Stimulated activated CD8-positive, alpha-beta memory T cell treated with anti-CD3 and anti-CD28 coated beads, Interleukin-7, amount 100 ng/mL, for 1 hour (primary cell): ENCODE measurements around the gene MLYCD.
"Not testable (repeated sequence)": the region's sequence is repeated elsewhere in the genome, so short reads cannot be mapped to it uniquely, and the experiment has no call there.

Experiments used
- DNase-seq, 2 donors: peaks; one replicate each; pipeline ENCODE4 v3.0.0-alpha.2; 2020; ENCODE audit warnings: low read depth in 2 of 2

MLYCD gene

GRCh38 chr16:83939266-83939855 lies 40.4 kb downstream of the MLYCD start:
- DNase-seq, result no peak

GRCh38 chr16:83940119-83940518 lies 41.2 kb downstream of the MLYCD start:
- no peak for DNase-seq

GRCh38 chr16:83940630-83941378 lies 41.9 kb downstream of the MLYCD start:
- no peak for DNase-seq

- DNase-seq, result not testable (repeated sequence)
Measured at GRCh38 chr16:83941546-83941945, 42.6 kb downstream of the MLYCD start.

GRCh38 chr16:83942074-83942473 lies 43.2 kb downstream of the MLYCD start:
- DNase-seq, result no peak

- DNase-seq, result no peak
Measured at GRCh38 chr16:83942815-83943515, 44.0 kb downstream of the MLYCD start.

- DNase-seq, result no peak
Measured at GRCh38 chr16:83943516-83944050, 44.7 kb downstream of the MLYCD start.

GRCh38 chr16:83945587-83945986 lies 46.7 kb downstream of the MLYCD start:
- DNase-seq, result no peak

- DNase-seq, result no peak
Measured at GRCh38 chr16:83946154-83946780, 47.4 kb downstream of the MLYCD start.

- DNase-seq, result no peak
Measured at GRCh38 chr16:83946781-83947566, 48.1 kb downstream of the MLYCD start.

GRCh38 chr16:83947642-83948234 lies 48.8 kb downstream of the MLYCD start:
- no peak for DNase-seq

GRCh38 chr16:83948914-83949723 lies 50.2 kb downstream of the MLYCD start:
- no peak for DNase-seq

- no peak for DNase-seq
Measured at GRCh38 chr16:83949724-83950001, 50.7 kb downstream of the MLYCD start.

GRCh38 chr16:83950862-83951399 lies 52.0 kb downstream of the MLYCD start:
- not testable (repeated sequence) for DNase-seq

GRCh38 chr16:83951544-83951943 lies 52.6 kb downstream of the MLYCD start:
- no peak for DNase-seq

- no peak for DNase-seq
Measured at GRCh38 chr16:83952587-83952939, 53.6 kb downstream of the MLYCD start.

GRCh38 chr16:83952940-83953795 lies 54.3 kb downstream of the MLYCD start, which contains the start of gene OSGIN1:
Gene OSGIN1 (plus strand): TSS chr16:83953240. CDS start chr16:83957672, 4,432 bp downstream.
- peak in 1 of 2 donors; percentile 32 for DNase-seq

GRCh38 chr16:83953796-83954576 lies 55.1 kb downstream of the MLYCD start:
- no peak for DNase-seq
